Heart left ventricle (tissue), 16 donors: ENCODE measurements around the gene PALLD. TPM values are rescaled to one million over a fixed set of nuclear protein-coding genes. Genes with fewer than 3 reads are reported as not detected.

Source experiments
- ATAC-seq, 4 donors: fragments of 200-7000 bp; cut with Tn5 transposase; one replicate each; pipeline ENCODE4 v1.9.1; 2020 to 2022; ENCODE audit warnings: moderate library complexity in 4 of 4, mild to moderate bottlenecking in 3 of 4, moderate number of reproducible peaks in 1 of 4
- DNase-seq, 5 donors: peaks; one replicate each; pipeline ENCODE4 v3.0.0-alpha.2; 2020
- H3K27ac ChIP-seq, 12 donors: fragments of 200-600 bp; sonication (generic) in 4 of 12; one replicate each; pipeline versions ENCODE4 v1.5.0 to v1.8.0; 2016 to 2022; ENCODE audit warnings: mild to moderate bottlenecking in 2 of 12
- H3K27me3 ChIP-seq, 9 donors: fragments of 200-600 bp; sonication (generic) in 2 of 9; one replicate each; pipeline versions ENCODE4 v1.5.1 to v1.8.0; 2016 to 2022; ENCODE audit warnings: mild to moderate bottlenecking in 3 of 9
- H3K36me3 ChIP-seq, 9 donors: fragments of 200-600 bp; sonication (generic) in 2 of 9; one replicate each; pipeline versions ENCODE4 v1.5.0 to v1.8.0; 2018 to 2022; ENCODE audit warnings: mild to moderate bottlenecking in 2 of 9
- H3K4me1 ChIP-seq, 12 donors: fragments of 200-600 bp; sonication (generic) in 4 of 12; one replicate each; pipeline versions ENCODE4 v1.5.0 to v1.8.0; 2016 to 2022; ENCODE audit warnings: mild to moderate bottlenecking in 3 of 12
- H3K4me3 ChIP-seq, 12 donors: fragments of 200-600 bp; sonication (generic) in 4 of 12; one replicate each; pipeline versions ENCODE4 v1.5.0 to v1.8.0; 2017 to 2022; ENCODE audit warnings: mild to moderate bottlenecking in 9 of 12, moderate library complexity in 4 of 12
- H3K9me3 ChIP-seq, 12 donors: fragments of 200-600 bp; sonication (generic) in 4 of 12; one replicate each; pipeline versions ENCODE4 v1.5.0 to v1.8.0; 2016 to 2022; ENCODE audit warnings: mild to moderate bottlenecking in 1 of 12
- CTCF ChIP-seq, 12 donors: fragments of 200-600 bp; sonication (generic) in 4 of 12; IDR thresholded peaks; one replicate each; pipeline versions ENCODE4 v1.5.0 to v1.8.0; 2018 to 2022; ENCODE audit warnings: antibody characterized with exemption in 12 of 12, mild to moderate bottlenecking in 5 of 12
- POLR2A ChIP-seq, 2 donors: fragments of 450-650 bp; IDR thresholded peaks; one replicate each; pipeline ENCODE4 v1.6.1; 2017; ENCODE audit warnings: antibody characterized with exemption in 2 of 2, mild to moderate bottlenecking in 2 of 2, moderate library complexity in 2 of 2
- WGBS, 4 donors: extraction: QIAGEN DNeasy Blood & Tissue Kit in 2 of 4; methylation state at CpG; one replicate each; pipeline versions ENCODE4 v1.1.5 to v1.1.7; 2013 to 2018; 5-methylcytosine and 5-hydroxymethylcytosine counted together
- intact Hi-C, 10 donors: fragments of 100-400 bp; cut with DNase I; formaldehyde crosslinking; loops; one replicate each; pipeline versions ENCODE4 v1.11.1 to v1.14.2; 2022
- polyA plus RNA-seq, 2 donors: library from polyadenylated mRNA; stranded (reverse); fragments of 200-250 nt; gene quantifications; one replicate each; pipeline ENCODE4 v1.2.3, GENCODE V29; 2013
- total RNA-seq, 9 donors: library from RNA; depleted of rRNA in 2 of 9; stranded (reverse); fragments of >200 nt in 2 of 9; fragmentation: NEBNext Ultra II Directional in 3 of 9; extraction: Animal tissue kit (Norgen Biotek cat#: 25700) in 3 of 9; gene quantifications; one replicate each; pipeline versions ENCODE4 v1.1.0 to v1.2.4, GENCODE V29; 2016 to 2023
- donor health status: ischemic (EF 13 %, LVEDD 7.1; RV severe dilation, severe dysfunction).
- donor health status: healthy with polysubstance abuse.
- donor health status: DM: no; HTN: yes; CAD: no.
- donor health status: DM: no; HTN: no; CAD: no.
- donor health status: ischemic (EF 25% LVEDD 6.9; RV normal size, moderate dysfunction).
- donor health status: ischemic (EF 25% LVEDD 5.7; RV mildly dilated, moderate dysfunction).
- donor health status: healthy.
- donor health status: DM: yes; HTN: yes; CAD: no.
- donor health status: ischemic (EF 35%, LVEDD 5.7; RV mildly dilated, moderate dysfunction).
- donor health status: nonischemic (EF 11% LVEDD 7.7; RV severe dilation, severe dysfunction).
- donor health status: DM: yes; HTN: yes; CAD: no.
- donor health status: PGD.
- donor health status: ischemic (EF 29% LVEDD 5.4; RV normal size, mild dysfunction).
- donor health status: nonischemic (EF 23%, LVEDD 6.1; RV moderate dilation, normal function).

PALLD gene
- total and polyA plus RNA-seq, 11 donors = 193 to 1,428 (median 1,015) TPM

- no peaks in the 10 kb centered on the region for H3K9me3 ChIP-seq
- peak overlapping the region in 1 of 12 donors; percentile 60 for H3K27ac ChIP-seq
- no peak overlapping the region for H3K4me3 ChIP-seq
- TF ChIP-seq CTCF (IDR thresholded peaks at IDR 0.05) (no peak), POLR2A (IDR thresholded peaks at IDR 0.05) (no peak)
- DNase-seq = no peak
- no peak for ATAC-seq
- no peaks in the 10 kb centered on the region for H3K27me3 ChIP-seq
- no peaks in the 10 kb centered on the region for H3K36me3 ChIP-seq
- WGBS, 4 donors = 61 to 69% (median 63%) methylated on average over 9 of the region's 9 CpGs
- peaks cover 0 to 28% (median 8%) of the 10 kb centered on the region in 12 donors for H3K4me1 ChIP-seq
- intact Hi-C loops = no loop called here
Measured at GRCh38 chr4:168538632-168539031, 41.8 kb downstream of the PALLD start.

GRCh38 chr4:168540086-168540485 lies 43.2 kb downstream of the PALLD start:
- no peak for TF ChIP-seq CTCF (IDR thresholded peaks at IDR 0.05)
- TF ChIP-seq POLR2A (IDR thresholded peaks at IDR 0.05) = no peak
- WGBS, 4 donors = 52 to 63% (median 61%) methylated on average over 9 of the region's 9 CpGs
- H3K4me3 ChIP-seq = no peak overlapping the region
- peaks cover 0 to 33% (median 9%) of the 10 kb centered on the region in 12 donors for H3K4me1 ChIP-seq
- intact Hi-C loops = no loop called here
- no peaks in the 10 kb centered on the region for H3K36me3 ChIP-seq
- DNase-seq = no peak
- no peaks in the 10 kb centered on the region for H3K27me3 ChIP-seq
- H3K27ac ChIP-seq = peak overlapping the region in 3 of 12 donors; percentile 3 to 60 (median 18)
- no peaks in the 10 kb centered on the region for H3K9me3 ChIP-seq
- ATAC-seq = peak in 2 of 4 donors; percentile 71 to 73

GRCh38 chr4:168540503-168541265 lies 43.8 kb downstream of the PALLD start:
- Histone ChIP-seq H3K9me3 (no peaks in the 10 kb centered on the region), H3K4me1 (peaks cover 0 to 31% (median 7%) of the 10 kb centered on the region in 12 donors), H3K36me3 (no peaks in the 10 kb centered on the region), H3K27me3 (no peaks in the 10 kb centered on the region), H3K27ac (peak overlapping the region in 2 of 12 donors; percentile 18 to 60), H3K4me3 (no peak overlapping the region)
- DNase-seq = no peak
- WGBS, 4 donors = 78 to 81% (median 80%) methylated on average over 6 of the region's 6 CpGs
- intact Hi-C loops = no loop called here
- TF ChIP-seq CTCF (IDR thresholded peaks at IDR 0.05) (no peak), POLR2A (IDR thresholded peaks at IDR 0.05) (no peak)
- no peak for ATAC-seq

GRCh38 chr4:168541266-168541953 lies 44.6 kb downstream of the PALLD start:
- no peaks in the 10 kb centered on the region for H3K36me3 ChIP-seq
- no peak overlapping the region for H3K27ac ChIP-seq
- H3K4me3 ChIP-seq = no peak overlapping the region
- no peaks in the 10 kb centered on the region for H3K9me3 ChIP-seq
- H3K4me1 ChIP-seq = peaks cover 0 to 24% (median 3%) of the 10 kb centered on the region in 12 donors
- DNase-seq (no peak), ATAC-seq (peak in 1 of 4 donors; percentile 12)
- no peaks in the 10 kb centered on the region for H3K27me3 ChIP-seq
- intact Hi-C loops = no loop called here
- 90 to 93% (median 92%) methylated on average over 7 of the region's 7 CpGs for WGBS, 4 donors
- TF ChIP-seq CTCF (IDR thresholded peaks at IDR 0.05) (no peak), POLR2A (IDR thresholded peaks at IDR 0.05) (no peak)
